Body of pancreas (tissue), 4 donors: ENCODE results near the gene INSYN2B.

Source experiments
- CTCF ChIP-seq, 7 experiments: fragments of 450-650 bp in 4 of 7; fragments of 200-600 bp in 3 of 7; sonication (generic) in 3 of 7; IDR thresholded peaks; one replicate each; pipeline ENCODE4 v1.5.1; 2016 to 2019; ENCODE audit warnings: antibody characterized with exemption in 7 of 7
- POLR2A ChIP-seq, 3 donors: fragments of 450-650 bp; IDR thresholded peaks; one replicate each; pipeline ENCODE4 v1.6.1; 2016; ENCODE audit warnings: antibody characterized with exemption in 3 of 3, mild to moderate bottlenecking in 2 of 3

GRCh38 chr5:169971780-169972179 is 8.5 kb downstream of the INSYN2B start:
- TF ChIP-seq CTCF (IDR thresholded peaks at IDR 0.05) (no peak), POLR2A (IDR thresholded peaks at IDR 0.05) (no peak)
